Stimulated activated CD8-positive, alpha-beta memory T cell treated with anti-CD3 and anti-CD28 coated beads, Interleukin-2, amount 100 ng/mL, for 1 hour (primary cell): ENCODE data around the gene BIVM.
A peak's percentile ranks its signal among the peaks of the same experiment; 100 is the strongest.
"Not testable (repeated sequence)": the region's sequence is repeated elsewhere in the genome, so short reads cannot be mapped to it uniquely, and the experiment has no call there.

Experiments used
- DNase-seq, 2 donors: peaks; one replicate each; pipeline ENCODE4 v3.0.0-alpha.2; 2020; ENCODE audit warnings: low read depth in 2 of 2

Gene BIVM, protein sequence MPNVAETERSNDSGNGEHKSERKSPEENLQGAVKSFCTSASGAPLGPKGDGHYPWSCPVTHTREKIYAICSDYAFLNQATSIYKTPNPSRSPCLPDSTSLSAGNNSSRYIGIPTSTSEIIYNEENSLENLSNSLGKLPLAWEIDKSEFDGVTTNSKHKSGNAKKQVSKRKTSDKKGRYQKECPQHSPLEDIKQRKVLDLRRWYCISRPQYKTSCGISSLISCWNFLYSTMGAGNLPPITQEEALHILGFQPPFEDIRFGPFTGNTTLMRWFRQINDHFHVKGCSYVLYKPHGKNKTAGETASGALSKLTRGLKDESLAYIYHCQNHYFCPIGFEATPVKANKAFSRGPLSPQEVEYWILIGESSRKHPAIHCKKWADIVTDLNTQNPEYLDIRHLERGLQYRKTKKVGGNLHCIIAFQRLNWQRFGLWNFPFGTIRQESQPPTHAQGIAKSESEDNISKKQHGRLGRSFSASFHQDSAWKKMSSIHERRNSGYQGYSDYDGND

DNA sequence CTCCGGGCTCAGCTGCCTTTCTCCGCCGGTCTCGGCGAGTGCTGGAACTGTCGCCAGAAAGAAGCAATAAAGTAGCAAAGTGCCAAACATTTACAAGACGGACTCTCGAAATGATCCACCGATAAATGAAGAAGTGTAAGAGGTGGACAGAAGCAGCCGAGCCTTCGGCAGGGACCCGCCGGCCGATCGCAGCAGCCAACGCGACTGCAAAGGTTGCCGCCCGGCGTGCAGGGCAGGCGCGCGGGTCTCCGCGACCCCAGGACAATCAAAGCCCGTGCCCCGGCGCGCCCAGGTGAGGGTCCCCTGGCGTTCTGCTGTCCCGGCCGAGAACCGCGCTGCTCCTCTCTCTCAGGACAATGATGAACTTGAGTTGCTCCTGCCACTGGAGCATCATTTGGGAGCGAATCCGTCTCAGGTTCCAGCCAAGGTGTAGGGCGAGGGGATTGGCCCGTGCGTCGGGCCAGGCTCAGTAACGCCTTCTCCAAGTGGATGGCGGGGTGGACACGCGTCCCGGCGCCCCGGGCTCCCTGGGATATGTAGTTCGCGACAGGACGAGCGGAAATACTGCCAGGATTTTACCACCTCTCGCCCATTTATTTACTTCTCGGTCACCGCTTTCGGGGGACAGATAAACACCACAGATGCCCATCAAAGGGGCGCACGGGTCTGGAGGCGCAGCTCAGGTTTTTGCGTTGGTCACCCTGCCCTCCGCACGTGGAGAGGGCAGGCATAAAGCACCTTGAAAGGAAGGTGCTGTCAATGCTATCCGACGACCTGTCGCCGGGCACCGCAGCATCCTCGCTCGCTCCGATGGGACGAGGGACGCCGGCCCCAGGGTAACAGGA lies at the start of gene BIVM, which contains the start of gene POGLUT2:
Gene BIVM (plus strand): TSS at position 539 of the 845 bp plus-strand sequence. CDS start 8,149 bp downstream, outside the sequence.
Gene POGLUT2 (minus strand): TSS at position 396 of the 845 bp plus-strand sequence. CDS start 306 bp downstream, at position 90.
- peak; percentile 35 to 43 for DNase-seq

DNA sequence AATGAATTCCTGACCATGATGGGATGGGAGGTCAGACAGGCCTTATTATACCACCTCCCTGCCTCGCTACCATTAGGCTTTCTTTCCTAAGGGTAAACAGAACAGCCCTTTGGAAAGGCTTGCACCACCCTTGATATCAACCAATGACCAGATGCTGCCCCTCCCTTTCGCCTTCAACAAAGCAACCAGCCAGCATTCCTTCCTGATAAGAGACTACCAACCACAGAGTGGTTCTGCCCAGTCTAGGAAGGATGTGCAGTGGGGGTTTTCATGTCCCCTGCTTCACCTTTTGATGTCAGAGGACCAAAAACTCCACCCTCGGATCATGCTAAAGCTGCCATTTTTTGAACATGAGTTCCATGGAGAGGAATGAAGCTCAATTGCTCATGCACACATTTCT lies 47.0 kb upstream of the BIVM start:
- no peak for DNase-seq

DNA sequence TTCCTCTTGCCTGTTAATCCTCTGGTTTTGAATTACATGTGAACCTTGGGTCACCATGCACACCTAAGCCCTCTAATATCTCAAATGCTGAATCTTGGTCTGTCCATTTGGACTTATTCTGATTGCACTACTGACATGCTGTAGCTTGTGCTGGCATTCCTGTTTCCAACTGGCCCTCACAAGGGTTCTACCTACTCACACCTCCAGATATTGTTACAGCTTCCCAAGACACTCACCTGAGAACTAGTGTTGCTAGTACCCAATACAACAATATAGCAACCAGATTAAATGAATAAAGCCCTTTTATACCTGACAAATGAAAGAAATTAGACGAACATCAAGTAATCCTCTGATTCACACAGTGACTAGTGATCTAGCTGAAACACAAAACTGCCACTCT lies 41.9 kb upstream of the BIVM start:
- DNase-seq = no peak

DNA sequence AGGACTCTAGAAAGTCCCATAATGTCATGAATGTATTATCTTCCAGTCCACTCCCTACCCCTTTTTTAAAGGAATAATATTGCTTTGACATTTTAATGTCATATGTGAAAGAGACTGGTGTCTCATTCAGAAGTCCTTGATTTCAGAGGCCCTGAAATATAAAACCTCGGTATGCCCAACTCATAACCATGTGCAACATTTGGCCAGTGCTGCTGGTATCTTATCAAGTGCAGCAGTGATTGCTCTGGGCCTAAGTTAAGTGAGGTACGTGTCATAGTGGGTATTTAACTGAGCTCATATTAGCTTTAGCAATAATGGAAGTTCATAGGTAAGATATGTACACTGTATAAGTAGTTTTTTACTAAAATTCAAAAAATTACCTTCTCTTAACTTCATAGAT lies 40.1 kb upstream of the BIVM start:
- DNase-seq = no peak

DNA sequence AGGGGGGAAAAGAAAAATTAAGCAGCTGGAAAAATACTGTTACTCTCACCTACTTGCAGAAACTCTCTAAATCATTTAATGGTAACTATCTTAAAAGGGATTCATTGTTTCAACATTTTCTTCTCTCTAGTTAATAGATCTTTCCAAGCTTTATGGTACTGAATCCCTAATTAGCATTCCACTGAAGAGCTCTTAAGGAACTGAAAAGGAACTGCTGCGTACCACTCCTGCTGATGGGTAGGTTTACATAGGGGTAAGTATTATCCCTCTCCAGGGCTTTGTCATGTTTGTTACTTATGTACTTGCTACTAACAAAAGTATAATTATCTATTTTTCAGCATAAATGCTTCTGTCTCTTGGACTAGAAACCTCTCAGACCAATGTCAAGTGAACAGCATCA lies 37.8 kb upstream of the BIVM start:
- no peak for DNase-seq

DNA sequence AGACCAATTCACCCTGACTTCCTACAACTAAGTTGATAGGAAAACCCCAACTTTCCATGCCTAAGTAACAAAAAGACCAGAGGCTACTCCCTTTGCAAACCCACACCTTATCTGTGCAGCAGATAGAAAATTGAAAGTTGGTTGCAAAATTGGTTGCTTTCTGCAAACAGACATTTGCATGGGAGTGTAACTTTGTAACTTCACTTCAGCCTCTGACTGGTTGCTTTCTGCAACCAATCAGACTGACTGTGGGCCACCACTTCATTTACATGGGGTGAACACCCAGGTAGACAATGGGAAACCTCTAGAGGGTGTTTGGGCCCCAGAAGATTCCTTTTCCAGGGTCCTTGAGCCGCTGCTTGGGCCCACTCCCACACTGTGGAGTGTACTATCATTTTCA lies 35.2 kb upstream of the BIVM start:
- DNase-seq = no peak

DNA sequence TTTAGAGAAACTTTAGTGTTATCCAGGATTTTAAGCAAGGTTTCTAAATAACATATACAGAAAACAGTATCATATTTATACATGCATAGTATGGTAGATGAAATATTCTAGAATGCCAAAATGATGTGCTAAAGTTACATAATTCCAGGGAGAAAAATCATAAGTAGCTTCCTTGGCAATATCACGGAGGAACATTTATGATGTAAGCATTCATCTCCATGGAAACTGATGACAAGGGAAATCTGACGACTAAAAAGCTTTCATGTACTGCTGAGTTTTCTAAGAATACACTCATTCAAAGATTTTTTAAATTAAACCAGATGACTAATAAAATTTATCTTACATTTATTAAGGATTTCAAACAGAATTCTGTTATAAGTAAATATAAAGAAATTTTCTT lies 30.0 kb upstream of the BIVM start:
- DNase-seq = no peak

DNA sequence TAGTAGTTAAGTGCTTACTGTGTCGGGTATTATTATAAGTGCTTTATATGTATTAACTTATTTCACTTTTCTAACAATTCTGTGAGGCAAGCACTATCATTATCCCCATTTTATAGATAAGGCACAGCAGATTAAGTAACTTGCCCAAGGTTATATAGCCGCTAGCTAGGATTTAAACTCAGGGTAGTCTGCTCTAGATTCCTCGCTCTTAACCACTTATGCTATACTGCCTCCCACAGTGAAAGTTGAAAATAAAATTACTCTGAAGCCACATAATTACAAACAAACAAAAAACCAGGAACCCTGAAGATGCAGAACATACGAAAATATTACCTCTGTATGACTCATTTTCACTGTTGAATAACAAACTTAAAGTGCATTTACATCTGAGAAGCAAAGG lies 29.2 kb upstream of the BIVM start:
- DNase-seq = no peak

DNA sequence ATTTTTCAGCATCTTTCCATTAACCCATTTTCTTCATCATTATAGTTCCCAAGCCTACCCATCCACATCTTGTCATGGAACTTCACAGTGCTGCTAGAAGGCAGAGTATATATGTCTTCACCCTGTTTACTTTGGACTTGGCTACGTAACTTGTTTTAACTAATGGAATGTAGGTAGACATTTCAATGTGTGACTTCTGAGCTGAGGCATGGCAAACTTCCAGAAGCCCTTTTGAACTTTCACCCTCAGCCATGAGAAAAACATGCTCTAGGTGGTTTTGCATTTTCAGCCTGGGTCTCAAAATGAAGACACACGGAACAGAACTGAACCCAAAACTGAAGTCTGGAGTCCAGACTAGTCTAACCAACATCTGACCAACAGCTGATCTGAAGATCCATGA lies 28.5 kb upstream of the BIVM start:
- no peak for DNase-seq

DNA sequence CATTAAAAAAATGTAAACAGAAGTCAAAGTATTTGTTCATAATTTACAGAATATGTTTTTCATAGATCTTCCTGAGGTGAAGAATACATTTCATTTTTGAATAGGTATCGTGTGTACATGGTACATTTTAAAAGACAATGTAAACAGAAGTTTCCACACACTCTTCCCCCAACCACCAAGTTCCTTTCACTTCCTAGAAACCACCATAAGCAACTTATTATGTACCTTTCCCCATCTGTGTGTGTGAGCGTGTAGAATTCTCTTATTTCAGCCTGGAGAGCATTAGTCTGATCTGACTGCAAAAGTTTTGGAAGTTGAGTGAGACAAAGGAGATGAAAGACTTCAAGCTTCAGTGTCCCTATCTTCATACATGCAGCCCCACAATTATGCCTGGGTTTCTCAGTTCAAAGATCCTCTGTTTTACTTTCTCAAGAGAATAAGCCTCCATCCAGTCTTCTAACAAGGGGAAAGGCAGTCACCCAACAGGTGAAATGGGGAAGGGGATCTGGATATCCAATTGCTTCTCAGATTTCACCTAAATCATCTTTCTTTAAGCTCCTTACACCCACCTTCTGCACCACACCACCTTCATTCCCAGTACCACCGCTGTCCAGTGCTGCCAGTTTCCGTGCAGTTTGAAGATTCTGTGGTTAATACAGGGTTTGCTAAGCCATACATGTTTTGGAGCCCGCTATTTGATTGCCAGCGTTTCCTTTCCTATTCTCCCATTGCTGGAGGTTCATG lies 27.4 kb upstream of the BIVM start:
- DNase-seq = no peak

DNA sequence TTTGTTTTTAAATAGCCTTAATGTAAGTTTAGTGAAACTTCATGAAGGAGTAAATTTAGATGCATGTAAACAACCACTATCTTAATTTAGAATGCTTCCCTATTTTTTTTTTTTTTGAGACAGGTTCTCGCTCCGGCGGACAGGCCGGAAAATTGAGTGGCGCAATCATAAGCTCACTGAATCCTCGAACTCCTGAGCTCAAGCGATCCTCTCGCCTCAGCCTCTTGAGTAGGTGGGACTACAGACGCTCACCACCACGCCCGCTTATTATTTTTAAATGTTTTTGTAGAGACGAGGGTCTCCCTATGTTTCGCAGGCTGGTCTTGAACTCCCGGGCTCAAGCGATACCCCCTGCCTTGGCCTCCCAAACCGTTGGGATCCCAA lies 26.9 kb upstream of the BIVM start:
- no peak for DNase-seq

DNA sequence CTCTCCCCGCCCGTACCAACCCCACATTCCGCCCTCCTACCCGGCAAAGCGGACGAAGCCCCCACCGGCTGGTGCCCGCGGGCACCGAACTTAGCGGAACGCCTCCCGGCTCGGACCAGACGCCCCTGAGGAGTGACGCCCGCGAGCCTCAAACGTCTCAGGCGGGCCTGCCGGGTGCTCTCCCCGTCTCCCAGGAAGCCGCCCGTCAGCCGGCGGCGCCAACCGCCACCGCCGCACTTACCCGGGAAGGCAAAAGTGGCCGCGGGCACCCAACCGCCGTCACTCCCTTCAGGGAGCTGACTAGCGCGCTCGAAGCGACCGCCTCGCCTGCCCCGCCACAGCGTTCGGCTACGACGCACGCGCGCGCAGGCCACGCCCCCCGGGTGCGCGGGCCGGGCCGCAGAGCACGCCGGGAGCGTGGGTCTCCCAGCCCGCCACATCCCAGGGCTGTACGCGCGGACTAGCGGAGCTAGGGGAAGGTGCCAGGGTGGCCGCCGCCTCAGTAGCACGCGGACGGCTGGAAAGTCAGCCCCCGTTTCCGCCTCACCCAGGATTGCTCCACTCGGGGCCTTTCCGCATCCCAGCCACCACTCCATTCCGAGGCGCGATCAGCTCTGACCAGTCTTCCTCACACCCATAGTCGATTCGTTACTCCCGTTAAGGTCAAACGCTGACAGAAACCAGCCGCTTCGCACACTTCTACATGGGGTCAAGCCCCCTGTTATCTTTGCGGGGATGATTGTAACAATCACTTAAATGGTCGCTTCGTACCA lies 25.3 kb upstream of the BIVM start, which contains the start of gene TEX30:
Gene TEX30 (minus strand): TSS at position 346 of the 773 bp plus-strand sequence. CDS start 3,760 bp downstream, outside the sequence.
- DNase-seq = peak; percentile 75 to 80

DNA sequence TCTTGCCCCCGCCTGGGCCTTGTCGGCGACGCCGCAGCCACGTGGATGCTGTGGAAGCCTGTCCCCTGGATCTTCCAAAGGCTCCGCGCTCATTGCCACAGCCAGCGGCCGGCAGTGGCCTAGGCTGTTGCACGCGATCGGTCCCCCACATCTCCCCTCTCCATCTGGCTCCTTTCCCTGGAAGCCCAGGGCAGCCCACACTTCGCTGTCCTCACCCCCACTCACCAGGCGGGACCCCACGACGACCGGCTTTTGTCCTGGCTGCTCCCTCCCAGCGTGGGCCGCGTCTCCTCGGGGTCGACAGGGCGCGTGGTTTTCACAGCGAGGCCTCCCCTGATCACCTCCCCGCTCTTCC lies 24.7 kb upstream of the BIVM start:
- DNase-seq = no peak

DNA sequence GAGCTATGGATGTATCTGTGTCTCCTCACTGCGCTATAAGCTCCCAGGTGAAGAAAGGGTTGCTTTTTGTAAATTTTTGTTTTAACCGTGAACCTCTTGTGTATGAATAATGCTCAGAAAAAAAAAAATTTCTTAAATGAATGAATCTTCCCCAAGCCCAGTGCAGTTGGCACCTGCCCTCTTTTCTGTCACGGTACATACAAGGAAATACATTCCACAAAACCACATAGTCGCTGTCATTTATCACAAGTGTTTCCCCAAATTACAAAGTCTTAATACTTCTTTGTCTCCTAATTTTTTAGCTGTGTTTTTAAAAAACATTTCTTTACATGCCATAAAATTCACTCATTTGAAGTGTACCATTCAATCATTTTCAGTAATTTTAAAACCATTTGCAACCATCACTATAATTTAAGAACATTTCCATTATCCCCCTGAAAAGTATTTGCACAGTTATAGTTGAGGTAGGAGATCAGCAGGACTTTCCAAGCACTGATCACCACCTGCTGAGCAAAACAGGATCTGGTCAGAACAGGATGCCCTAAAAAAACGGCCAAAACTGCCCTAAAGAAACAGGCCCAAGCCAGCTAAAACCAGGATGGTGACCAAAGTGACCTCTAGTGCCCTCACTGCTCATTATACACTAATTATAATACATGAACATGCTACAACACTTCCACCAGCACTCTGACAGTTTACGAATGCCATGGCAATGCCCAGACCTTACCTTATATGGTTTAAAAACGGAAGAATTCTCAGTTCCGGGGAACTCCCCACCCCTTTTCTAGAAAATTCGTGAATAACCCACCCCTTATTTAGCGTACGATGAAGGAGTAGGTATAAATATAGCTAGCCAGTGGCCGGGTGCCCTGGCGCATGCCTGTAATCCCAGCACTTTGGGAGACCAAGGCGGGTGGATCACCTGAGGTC lies 24.1 kb upstream of the BIVM start:
- no peak for DNase-seq

DNA sequence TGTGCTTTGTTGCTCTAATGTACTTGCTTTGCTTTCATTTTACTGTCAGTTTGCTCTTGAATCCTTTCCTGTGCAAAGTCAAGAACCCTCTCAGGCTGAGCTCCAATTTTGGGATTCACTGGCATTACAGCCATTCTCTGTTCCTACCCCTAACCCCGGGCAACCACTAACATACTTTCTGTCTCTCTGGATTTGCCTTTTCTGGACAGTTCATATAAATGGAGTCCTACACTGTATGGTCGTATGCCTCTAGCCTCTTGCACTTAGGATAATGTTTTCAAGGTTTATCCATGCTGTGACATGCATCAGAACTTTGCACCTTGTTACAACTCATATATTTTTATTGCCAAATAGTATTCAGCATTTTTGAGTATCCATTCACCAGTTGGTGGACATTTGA lies 22.6 kb upstream of the BIVM start:
- DNase-seq = no peak

DNA sequence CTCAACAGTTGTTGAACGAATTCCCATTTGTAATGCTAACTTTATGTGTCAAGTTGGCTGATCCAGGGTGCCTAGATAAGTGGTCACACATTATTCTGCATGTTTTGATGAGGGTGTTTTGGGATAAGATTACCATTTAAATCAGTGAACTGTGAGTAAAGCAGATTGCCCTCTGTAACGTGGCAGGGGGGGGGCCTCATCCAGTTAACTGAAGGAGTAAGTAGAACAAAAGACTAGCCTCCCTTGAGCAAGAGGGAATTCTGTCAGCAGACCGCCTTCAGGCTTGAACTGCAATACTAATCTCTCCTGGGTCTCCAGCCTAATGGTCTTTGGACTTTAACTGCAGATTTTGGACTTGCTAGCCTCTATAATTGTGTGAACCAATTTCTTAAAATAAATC lies 21.2 kb upstream of the BIVM start:
- no peak for DNase-seq

DNA sequence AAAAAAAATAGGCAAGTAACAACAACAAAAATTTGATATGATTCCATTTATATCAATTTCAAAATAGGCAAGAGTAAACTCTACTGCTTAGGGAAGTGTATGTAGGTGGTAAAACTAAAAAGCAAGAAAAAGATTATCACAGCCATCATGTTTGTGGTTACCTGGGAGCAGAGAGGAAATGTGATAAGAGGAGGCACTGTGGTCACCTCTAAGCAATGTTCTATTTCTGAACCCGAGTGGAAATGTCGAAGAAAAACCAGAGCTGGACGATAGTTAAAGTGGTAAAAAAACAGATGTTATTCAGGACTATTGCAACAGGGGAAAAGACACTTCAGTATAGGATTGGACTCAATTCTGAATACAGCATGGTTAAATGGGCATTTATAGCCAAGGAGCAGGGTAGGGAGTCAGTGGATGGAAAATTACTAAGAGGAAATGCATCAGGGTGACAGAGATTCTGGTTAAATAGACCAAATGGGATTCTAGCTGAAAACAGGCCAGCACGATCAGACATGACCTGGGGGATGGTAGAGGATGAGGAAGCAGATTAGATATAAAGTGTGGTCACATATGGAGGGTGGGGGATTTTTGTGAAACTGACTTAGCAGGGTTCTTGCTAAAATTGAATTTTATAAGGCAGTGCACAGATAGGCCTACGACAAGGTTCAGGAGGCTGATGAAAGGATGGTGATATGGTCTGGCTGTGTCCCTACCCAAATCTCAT lies 19.3 kb upstream of the BIVM start:
- no peak for DNase-seq

DNA sequence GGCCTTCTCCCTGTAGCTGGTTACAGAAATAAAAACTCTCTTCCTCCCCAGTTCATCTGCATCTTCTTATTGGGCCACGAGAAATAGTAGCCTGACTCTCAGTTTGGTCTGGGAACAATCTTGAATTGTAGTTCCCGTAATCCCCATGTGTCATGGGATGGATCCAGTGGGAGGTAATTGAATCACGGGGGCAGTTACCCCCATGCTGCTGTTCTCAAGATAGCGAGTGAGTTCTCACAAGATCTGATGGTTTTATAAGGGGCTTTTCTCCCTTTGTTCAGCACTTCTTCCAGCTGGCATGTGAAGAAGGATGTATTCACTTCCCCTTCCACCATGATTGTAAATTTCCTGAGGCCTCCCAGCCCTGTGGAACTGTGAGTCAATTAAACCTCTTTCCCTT lies 18.3 kb upstream of the BIVM start:
- DNase-seq = not testable (repeated sequence)

DNA sequence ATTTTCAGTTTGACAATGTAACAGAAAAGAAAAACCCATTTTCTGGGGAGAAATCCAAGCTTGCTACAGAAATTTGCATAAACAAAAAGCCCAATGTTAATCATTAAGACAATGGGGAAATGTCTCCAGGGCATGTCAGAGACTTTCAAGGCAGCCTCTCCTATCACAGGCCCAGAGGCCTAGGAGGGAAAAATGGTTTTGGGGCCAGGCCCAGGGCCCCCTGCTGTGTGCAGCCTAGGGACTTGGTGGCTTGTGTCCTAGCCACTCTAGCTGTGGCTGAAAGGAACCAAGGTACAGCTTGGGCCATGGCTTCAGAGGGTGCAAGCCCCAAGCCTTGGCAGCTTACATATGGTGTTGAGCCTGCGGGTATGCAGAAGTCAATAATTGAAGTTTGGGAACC lies 17.3 kb upstream of the BIVM start:
- DNase-seq = no peak
